Stimulated activated CD4-positive, alpha-beta T cell treated with anti-CD3 and anti-CD28 coated beads, Interleukin-2, amount 100 ng/mL, for 48 hours (primary cell): ENCODE data around the gene ZNF407.
"Not testable (repeated sequence)": the region's sequence is repeated elsewhere in the genome, so short reads cannot be mapped to it uniquely, and the experiment has no call there.

Source experiments
- DNase-seq, 2 donors: peaks; one replicate each; pipeline ENCODE4 v3.0.0-alpha.2; 2020

Gene ZNF407

GRCh38 chr18:74597662-74598349 is at the start of gene ZNF407:
ZNF407 (plus strand) TSS chr18:74597870; CDS start chr18:74631020, 33,150 bp downstream.
- DNase-seq: peak; percentile 73 to 84

DNA sequence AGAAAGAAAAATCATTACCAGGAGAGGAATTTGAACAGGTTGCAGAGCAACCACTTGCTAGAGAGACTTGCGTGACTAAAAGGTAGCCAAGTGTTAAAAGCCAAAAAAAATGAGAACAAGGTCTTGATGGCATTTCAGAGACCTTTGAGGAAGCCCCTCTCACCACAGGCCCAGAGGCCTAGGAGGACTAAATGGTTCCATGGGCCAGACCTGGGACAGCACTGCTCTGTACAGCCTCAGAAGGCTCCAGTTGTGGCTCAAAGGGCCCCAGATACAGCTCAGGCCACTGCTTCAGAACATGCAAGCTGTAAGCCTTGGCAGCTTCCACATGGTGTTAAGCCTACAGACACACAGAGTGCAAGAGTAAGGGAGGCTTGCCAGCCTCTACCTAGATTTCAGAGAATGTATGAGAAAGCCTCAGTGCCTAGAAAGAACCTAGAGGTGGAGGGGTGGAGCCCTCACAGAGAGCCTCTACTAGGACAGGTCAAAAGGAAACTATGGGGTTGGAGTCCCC is 48.0 kb upstream of the ZNF407 start:
- no peak for DNase-seq

- no peak for DNase-seq
These were observed 46.8 kb upstream of the ZNF407 start for GRCh38 chr18:74550886-74551285.

- DNase-seq: no peak
These were observed 46.2 kb upstream of the ZNF407 start for GRCh38 chr18:74551452-74551851.

DNA sequence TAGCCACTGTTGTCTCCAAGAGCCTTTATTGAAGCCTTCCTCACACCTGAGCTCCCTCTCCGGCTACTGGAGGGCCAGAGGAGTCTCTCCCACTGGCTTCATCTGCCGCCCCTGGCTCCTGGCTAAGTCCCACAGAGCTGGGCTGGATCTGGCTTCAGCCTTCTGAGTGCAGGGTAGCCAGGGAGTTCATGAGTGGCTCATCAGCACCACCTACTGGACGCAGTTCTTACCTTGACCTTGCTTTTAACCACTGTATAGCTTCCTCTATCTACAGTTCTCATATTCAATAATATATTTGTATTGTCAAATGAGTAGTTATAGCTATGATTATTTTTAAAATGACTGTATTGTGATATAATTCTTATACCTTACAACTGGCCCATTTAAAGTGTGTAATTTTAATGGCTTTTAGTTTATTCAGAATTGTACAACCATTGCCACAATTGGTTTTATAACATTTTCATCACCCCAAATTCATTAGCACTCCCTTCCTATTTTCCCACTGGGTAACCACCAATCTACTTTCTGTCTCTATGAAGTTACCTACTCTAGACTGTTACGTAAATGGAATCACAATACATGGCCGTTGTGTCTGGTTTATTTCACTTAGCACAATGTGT is 45.6 kb upstream of the ZNF407 start:
- peak; percentile 77 to 78 for DNase-seq

GRCh38 chr18:74556126-74556525 is 41.5 kb upstream of the ZNF407 start:
- DNase-seq: no peak

GRCh38 chr18:74558096-74558495 is 39.6 kb upstream of the ZNF407 start:
- DNase-seq: no peak

- no peak for DNase-seq
These were observed 35.4 kb upstream of the ZNF407 start for GRCh38 chr18:74562131-74562730.

DNA sequence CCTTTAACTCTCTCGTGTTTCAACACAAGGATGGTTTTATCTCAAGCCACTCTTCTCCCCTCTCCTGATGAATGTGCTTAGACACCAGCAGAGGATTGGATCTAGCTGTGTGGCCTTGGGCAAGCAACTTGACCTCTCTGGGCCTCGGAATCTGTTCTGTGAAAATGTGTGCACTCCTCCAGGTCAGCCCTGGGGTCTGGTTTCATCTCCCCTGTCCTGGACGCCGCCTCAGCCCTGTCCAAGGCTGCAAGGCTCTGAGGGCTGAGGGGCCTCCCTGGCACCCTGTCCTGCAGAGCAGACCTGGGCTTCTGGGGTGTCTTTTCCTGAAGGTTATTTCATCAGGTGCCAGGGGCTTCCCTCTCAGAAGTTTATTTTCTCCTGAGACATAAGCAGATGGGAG is 34.9 kb upstream of the ZNF407 start:
- no peak for DNase-seq

DNA sequence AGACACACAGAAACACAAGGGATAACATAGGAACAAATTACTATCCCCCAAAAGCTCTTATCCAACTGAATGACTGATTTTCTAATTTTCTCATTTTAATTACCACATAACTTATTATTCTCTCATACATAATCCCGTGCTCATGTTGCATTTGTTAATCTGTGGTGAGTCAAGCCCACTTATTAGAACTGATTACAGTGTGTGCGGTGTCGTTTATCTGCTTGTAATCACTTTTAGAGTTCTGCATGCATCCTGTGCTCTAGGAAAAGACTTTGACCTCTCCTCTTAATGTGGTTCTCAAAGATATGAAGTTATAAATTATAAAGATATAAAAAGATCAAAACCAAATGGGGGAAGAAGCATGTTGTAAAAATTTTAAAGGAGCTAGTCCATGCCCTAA is 33.7 kb upstream of the ZNF407 start:
- DNase-seq: no peak

GRCh38 chr18:74565164-74565563 is 32.5 kb upstream of the ZNF407 start:
- DNase-seq: not testable (repeated sequence)

- not testable (repeated sequence) for DNase-seq
These were observed 31.7 kb upstream of the ZNF407 start for GRCh38 chr18:74565993-74566392.

DNA sequence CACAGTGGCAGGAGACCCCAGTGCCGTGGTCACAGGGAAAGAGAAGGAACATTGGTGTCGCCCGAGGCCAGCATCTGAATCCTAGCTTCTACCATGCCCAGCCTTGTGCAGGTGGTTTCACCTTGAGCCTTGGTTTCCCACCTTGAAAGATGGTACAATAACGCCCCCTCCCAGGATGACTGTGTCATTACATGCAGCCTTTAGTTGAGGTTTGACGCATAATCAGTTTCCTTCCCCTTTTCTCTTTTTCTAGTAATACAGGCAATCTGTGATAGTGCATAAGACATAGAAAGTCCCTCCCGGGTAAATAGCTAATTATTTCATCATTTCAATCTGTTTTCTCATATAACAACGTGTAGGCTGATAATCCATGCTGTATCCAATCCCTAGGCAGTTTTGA is 29.8 kb upstream of the ZNF407 start:
- no peak for DNase-seq

- no peak for DNase-seq
These were observed 28.3 kb upstream of the ZNF407 start for GRCh38 chr18:74569401-74569800.

DNA sequence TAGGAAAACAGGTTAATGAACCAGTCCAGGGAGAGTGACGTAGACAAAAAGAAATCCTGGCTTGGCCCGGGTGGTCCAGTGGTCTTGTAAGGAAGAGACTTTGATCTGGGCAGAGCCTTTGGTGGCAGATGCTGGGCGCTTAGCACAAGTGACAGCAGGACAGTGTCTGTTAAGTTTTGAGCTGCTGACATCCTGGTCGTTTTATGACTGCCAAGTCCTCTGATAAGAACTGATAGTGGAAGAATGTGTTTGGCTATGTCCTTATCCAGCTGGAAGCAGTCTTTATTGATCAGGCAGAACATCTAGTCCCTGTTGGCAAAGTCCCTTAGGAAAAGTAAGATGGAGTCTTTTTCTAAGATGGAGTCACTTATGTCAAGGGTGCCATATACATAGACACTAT is 27.4 kb upstream of the ZNF407 start:
- no peak for DNase-seq

GRCh38 chr18:74571895-74572680 is 25.6 kb upstream of the ZNF407 start:
- no peak for DNase-seq

- no peak for DNase-seq
These were observed 24.6 kb upstream of the ZNF407 start for GRCh38 chr18:74573053-74573452.

GRCh38 chr18:74574916-74575315 is 22.8 kb upstream of the ZNF407 start:
- no peak for DNase-seq

DNA sequence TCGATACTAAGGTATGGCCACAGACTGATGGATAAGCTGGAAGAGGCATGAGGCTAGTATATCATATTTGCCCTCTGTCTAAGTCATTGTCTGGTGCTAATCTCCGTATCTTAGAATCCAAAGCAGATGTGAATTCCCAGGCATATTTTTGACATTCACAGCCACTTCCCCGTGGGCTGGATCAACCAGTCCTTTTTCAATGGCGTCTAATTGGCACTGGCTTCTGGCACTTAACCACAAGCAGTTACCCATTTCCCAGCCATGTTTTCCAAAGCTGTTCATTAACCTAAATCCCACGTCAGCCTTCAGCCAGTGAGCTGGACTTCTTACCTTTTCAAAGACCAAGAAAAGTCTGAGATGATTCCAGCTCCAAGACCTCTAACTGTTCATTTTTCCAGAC is 20.7 kb upstream of the ZNF407 start:
- no peak for DNase-seq

- DNase-seq: no peak
These were observed 18.1 kb upstream of the ZNF407 start for GRCh38 chr18:74579496-74580065.

DNA sequence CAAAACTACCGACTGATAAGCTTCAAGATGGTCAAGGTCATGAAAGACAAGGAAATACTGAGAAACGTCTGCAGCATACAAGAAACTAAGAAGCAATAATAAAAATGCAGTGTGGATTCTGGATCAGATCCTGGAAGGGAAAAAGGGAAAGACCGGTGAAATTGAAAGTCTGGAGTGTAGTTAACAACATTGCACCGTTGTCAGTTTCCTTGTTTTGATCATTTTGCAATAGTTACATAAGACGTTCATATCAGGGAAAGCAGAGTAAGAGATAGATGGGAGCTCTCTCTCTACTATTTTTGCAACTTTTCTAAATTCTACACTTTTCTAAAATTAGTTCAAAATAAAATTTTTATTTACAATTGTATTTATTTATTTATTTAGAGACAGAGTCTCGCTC is 15.0 kb upstream of the ZNF407 start:
- DNase-seq: no peak

DNA sequence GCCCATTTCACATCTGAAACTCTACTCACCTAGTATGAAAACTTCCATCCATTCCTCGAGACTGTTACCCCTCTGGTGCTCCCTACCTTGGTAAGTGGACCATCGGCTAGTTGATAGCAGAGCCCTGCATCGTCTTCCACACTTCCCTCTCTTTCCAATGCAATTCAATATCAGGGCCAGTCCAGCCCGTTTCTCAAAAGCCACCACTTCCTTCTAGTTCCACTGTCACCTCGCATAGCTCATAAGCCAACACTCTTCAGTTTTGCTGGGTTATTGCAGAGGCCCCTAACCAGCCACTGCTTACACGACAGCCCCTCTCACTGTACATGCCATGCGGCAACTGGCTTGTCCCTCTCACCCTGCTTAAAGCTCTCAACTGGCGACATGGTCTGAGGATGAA is 10.2 kb upstream of the ZNF407 start:
- no peak for DNase-seq

GRCh38 chr18:74589021-74589420 is 8.6 kb upstream of the ZNF407 start:
- DNase-seq: no peak
